ENCODE measurements around the gene NEDD4L.

Gene NEDD4L

DNA sequence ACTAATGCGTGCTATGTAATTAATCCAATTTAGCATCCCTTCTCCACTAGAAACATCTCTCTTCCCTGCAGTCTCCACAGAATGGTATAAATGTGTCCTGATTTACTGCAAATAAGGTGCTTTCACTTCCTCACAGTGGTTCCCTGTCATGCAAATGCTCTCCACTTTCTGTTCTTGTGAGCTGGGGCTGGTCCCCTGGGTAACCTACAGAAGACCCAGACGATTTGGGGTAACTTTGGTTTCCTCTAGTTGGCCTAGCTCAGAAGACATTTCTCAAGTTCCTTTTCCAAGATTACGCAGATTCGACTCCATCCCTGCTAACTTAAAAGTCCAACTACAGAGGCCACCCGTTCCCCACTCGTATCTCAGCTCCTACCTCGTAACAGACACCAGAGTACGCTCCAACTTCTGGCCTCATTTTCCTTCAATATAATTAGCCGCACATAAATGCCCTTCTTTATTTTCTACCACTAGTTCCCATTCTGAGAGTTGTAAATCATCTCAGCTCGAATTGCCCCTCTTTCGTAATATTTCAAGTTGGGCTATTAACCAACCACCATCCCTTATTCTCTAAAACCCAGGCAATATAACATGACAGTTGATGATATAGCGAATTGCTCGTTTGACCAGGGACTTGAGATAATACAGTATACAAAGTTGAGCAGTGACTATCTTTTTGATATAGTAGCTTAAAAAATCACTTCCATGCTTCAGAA, 28.8 kb upstream of the NEDD4L start:
- no peak overlapping the region for H3K23ac ChIP-seq (ENCODE audit: low read depth, low read length, poor library complexity)
- peaks cover 0 to 2% of the 10 kb centered on the region in 2 donors for H3K9me3 ChIP-seq (replicated peaks in 1 of 2; ENCODE audit: control insufficient read depth in 2 of 2, insufficient read depth in 1 of 2, low read depth in 1 of 2, low read length in 2 of 2)
- no peaks in the 10 kb centered on the region for H3K36me3 ChIP-seq (replicated peaks in 1 of 2; ENCODE audit: control insufficient read depth in 2 of 2, insufficient read depth in 2 of 2, low read length in 2 of 2)
- no CpG with 5 or more reads among the region's 13 CpGs for WGBS, 2 donors (ENCODE audit: extremely low coverage in 2 of 2, insufficient read length in 2 of 2, insufficient replicate concordance in 1 of 2)
- no peak overlapping the region for H3K18ac ChIP-seq (ENCODE audit: low read length)
- no peak overlapping the region for H3K9ac ChIP-seq (ENCODE audit: low read depth, low read length, poor library complexity)
- no peak overlapping the region for H3K27ac ChIP-seq (replicated peaks; ENCODE audit: low read length)
- H2AK5ac ChIP-seq (ENCODE audit: low read depth, low read length) = no peak overlapping the region
- no peak overlapping the region for H2AFZ ChIP-seq (ENCODE audit: low read length)
- H4K91ac ChIP-seq (ENCODE audit: low read depth, low read length, poor library complexity) = no peak overlapping the region
- H2BK15ac ChIP-seq (ENCODE audit: low read length) = no peak overlapping the region
- H3K4me3 ChIP-seq (ENCODE audit: low read length in 2 of 2) = no peak overlapping the region
- H3K4ac ChIP-seq (ENCODE audit: low read length) = no peak overlapping the region
- no peak overlapping the region for H4K8ac ChIP-seq (ENCODE audit: low read depth, low read length)
- DNase-seq (ENCODE audit: low spot score) = no peak
- H3K4me1 ChIP-seq (ENCODE audit: control insufficient read depth in 2 of 2, insufficient read depth in 1 of 2, low read depth in 1 of 2, low read length in 2 of 2) = no peaks in the 10 kb centered on the region
- no peak overlapping the region for H3K4me2 ChIP-seq (ENCODE audit: insufficient read depth, low read length, poor library complexity, severe bottlenecking)
- H3K27me3 ChIP-seq (ENCODE audit: control insufficient read depth in 3 of 3, insufficient read depth in 3 of 3, low read depth in 1 of 3, low read length in 3 of 3) = peaks cover 0 to 13% (median 0%) of the 10 kb centered on the region in 3 experiments
- no peaks in the 10 kb centered on the region for H3K79me1 ChIP-seq (ENCODE audit: low read depth, low read length)
- no peak overlapping the region for H2BK12ac ChIP-seq (ENCODE audit: low read length)
- no peak overlapping the region for H2BK120ac ChIP-seq (ENCODE audit: low read depth, low read length)
- H3K14ac ChIP-seq (ENCODE audit: low read length) = no peak overlapping the region
- no peak overlapping the region for H2BK5ac ChIP-seq (ENCODE audit: low read length)

DNA sequence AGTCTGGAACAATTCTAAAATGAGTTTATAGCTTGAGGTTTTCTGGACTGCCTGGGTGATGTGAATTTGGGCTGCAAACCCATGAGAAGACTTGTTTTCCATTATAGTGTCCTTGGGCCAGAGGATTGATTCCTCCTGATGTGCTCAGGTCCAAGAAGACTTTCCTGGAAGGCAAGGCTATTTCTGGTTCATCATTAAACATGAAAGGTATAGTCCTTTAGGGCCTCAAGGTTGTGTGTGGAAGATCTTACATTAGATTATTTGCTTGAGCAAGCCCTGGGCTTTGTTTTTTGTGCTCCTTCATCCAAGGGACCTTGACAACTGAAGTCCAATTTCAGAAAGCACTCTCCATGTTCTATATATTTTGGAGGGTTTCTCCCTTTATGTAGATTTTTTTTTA, 26.8 kb upstream of the NEDD4L start:
- Histone ChIP-seq H3K4me2 (ENCODE audit: insufficient read depth, low read length, poor library complexity, severe bottlenecking) (no peak overlapping the region), H2BK5ac (ENCODE audit: low read length) (no peak overlapping the region), H3K18ac (ENCODE audit: low read length) (no peak overlapping the region), H3K27ac (replicated peaks; ENCODE audit: low read length) (no peak overlapping the region), H2BK12ac (ENCODE audit: low read length) (no peak overlapping the region), H4K91ac (ENCODE audit: low read depth, low read length, poor library complexity) (no peak overlapping the region), H2BK15ac (ENCODE audit: low read length) (no peak overlapping the region), H3K79me1 (ENCODE audit: low read depth, low read length) (no peaks in the 10 kb centered on the region), H3K4ac (ENCODE audit: low read length) (no peak overlapping the region), H2BK120ac (ENCODE audit: low read depth, low read length) (no peak overlapping the region), H2AK5ac (ENCODE audit: low read depth, low read length) (no peak overlapping the region), H3K9ac (ENCODE audit: low read depth, low read length, poor library complexity) (no peak overlapping the region), H3K36me3 (replicated peaks in 1 of 2; ENCODE audit: control insufficient read depth in 2 of 2, insufficient read depth in 2 of 2, low read length in 2 of 2) (no peaks in the 10 kb centered on the region), H2AFZ (ENCODE audit: low read length) (no peak overlapping the region), H4K8ac (ENCODE audit: low read depth, low read length) (no peak overlapping the region), H3K27me3 (ENCODE audit: control insufficient read depth in 3 of 3, insufficient read depth in 3 of 3, low read depth in 1 of 3, low read length in 3 of 3) (peaks cover 0 to 11% (median 0%) of the 10 kb centered on the region in 3 experiments), H3K4me3 (ENCODE audit: low read length in 2 of 2) (no peak overlapping the region), H3K23ac (ENCODE audit: low read depth, low read length, poor library complexity) (no peak overlapping the region), H3K4me1 (ENCODE audit: control insufficient read depth in 2 of 2, insufficient read depth in 1 of 2, low read depth in 1 of 2, low read length in 2 of 2) (no peaks in the 10 kb centered on the region), H3K9me3 (replicated peaks in 1 of 2; ENCODE audit: control insufficient read depth in 2 of 2, insufficient read depth in 1 of 2, low read depth in 1 of 2, low read length in 2 of 2) (peaks cover 0 to 2% of the 10 kb centered on the region in 2 donors), H3K14ac (ENCODE audit: low read length) (no peak overlapping the region)
- no peak for DNase-seq (ENCODE audit: low spot score)

DNA sequence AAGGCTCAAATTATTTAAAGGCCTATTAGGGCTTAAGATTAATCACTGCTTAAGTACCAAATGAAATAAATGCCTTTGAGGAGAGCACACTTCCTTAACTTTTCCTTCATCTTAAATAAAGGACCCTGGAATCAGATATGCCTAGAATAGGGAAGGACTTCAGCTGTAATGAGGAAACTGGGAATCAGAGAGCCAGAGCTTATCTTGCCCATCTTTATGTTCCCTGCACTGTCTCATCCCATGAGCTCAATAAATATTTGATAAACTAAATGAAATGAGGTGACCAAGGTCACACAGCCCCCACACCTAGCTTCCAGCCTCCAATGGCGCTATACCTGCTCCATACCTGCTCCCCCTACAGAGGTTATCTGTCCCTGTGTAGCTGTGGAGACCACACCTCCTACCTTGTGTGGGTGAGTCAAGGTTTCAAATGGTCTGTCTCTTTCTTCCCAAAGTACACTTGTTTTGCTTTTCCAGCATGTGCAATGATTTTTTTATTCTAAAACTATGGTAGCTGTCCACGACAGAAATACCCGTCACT, 23.4 kb upstream of the NEDD4L start:
- no peak overlapping the region for H3K14ac ChIP-seq (ENCODE audit: low read length)
- no peak overlapping the region for H2BK12ac ChIP-seq (ENCODE audit: low read length)
- H3K9me3 ChIP-seq (replicated peaks in 1 of 2; ENCODE audit: control insufficient read depth in 2 of 2, insufficient read depth in 1 of 2, low read depth in 1 of 2, low read length in 2 of 2) = peaks cover 0 to 2% of the 10 kb centered on the region in 2 donors
- H2BK120ac ChIP-seq (ENCODE audit: low read depth, low read length) = no peak overlapping the region
- WGBS, 2 donors (ENCODE audit: extremely low coverage in 2 of 2, insufficient read length in 2 of 2, insufficient replicate concordance in 1 of 2) = no CpG with 5 or more reads among the region's 3 CpGs
- no peaks in the 10 kb centered on the region for H3K79me1 ChIP-seq (ENCODE audit: low read depth, low read length)
- no peaks in the 10 kb centered on the region for H3K36me3 ChIP-seq (replicated peaks in 1 of 2; ENCODE audit: control insufficient read depth in 2 of 2, insufficient read depth in 2 of 2, low read length in 2 of 2)
- H3K4me1 ChIP-seq (ENCODE audit: control insufficient read depth in 2 of 2, insufficient read depth in 1 of 2, low read depth in 1 of 2, low read length in 2 of 2) = peaks cover 0 to 5% of the 10 kb centered on the region in 2 donors
- no peak overlapping the region for H3K4me2 ChIP-seq (ENCODE audit: insufficient read depth, low read length, poor library complexity, severe bottlenecking)
- no peak overlapping the region for H3K4me3 ChIP-seq (ENCODE audit: low read length in 2 of 2)
- no peak overlapping the region for H2BK15ac ChIP-seq (ENCODE audit: low read length)
- no peak overlapping the region for H3K9ac ChIP-seq (ENCODE audit: low read depth, low read length, poor library complexity)
- H2BK5ac ChIP-seq (ENCODE audit: low read length) = no peak overlapping the region
- no peak overlapping the region for H3K27ac ChIP-seq (replicated peaks; ENCODE audit: low read length)
- H3K27me3 ChIP-seq (ENCODE audit: control insufficient read depth in 3 of 3, insufficient read depth in 3 of 3, low read depth in 1 of 3, low read length in 3 of 3) = peaks cover 0 to 10% (median 0%) of the 10 kb centered on the region in 3 experiments
- DNase-seq (ENCODE audit: low spot score) = no peak
- H4K91ac ChIP-seq (ENCODE audit: low read depth, low read length, poor library complexity) = no peak overlapping the region
- no peak overlapping the region for H2AK5ac ChIP-seq (ENCODE audit: low read depth, low read length)
- H3K18ac ChIP-seq (ENCODE audit: low read length) = no peak overlapping the region
- H3K4ac ChIP-seq (ENCODE audit: low read length) = no peak overlapping the region
- H4K8ac ChIP-seq (ENCODE audit: low read depth, low read length) = no peak overlapping the region
- H3K23ac ChIP-seq (ENCODE audit: low read depth, low read length, poor library complexity) = no peak overlapping the region
- H2AFZ ChIP-seq (ENCODE audit: low read length) = no peak overlapping the region

DNA sequence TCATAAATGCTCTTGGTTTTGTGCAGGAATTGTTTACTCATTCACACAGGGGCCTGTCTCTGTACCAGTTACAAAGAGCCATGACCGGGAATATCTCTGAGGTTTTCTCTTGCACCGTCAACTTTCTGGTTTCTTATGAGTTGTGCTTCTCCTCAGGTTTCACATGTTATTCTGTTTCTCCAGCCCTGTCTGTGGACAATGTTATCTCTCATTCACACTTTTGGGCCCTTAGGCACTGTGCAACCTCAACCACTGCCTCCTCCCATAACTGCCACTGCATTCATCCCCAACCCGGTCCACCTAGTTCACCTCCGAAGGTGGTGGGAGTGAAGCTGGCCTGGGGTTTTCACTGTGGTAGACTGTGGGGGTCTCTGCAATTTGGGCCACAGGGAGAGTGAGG, 22.5 kb upstream of the NEDD4L start:
- no peak overlapping the region for H3K14ac ChIP-seq (ENCODE audit: low read length)
- no peaks in the 10 kb centered on the region for H3K9me3 ChIP-seq (replicated peaks in 1 of 2; ENCODE audit: control insufficient read depth in 2 of 2, insufficient read depth in 1 of 2, low read depth in 1 of 2, low read length in 2 of 2)
- H3K27me3 ChIP-seq (ENCODE audit: control insufficient read depth in 3 of 3, insufficient read depth in 3 of 3, low read depth in 1 of 3, low read length in 3 of 3) = peaks cover 0 to 16% (median 0%) of the 10 kb centered on the region in 3 experiments
- H2BK120ac ChIP-seq (ENCODE audit: low read depth, low read length) = no peak overlapping the region
- H2BK5ac ChIP-seq (ENCODE audit: low read length) = no peak overlapping the region
- no CpG with 5 or more reads among the region's 4 CpGs for WGBS, 2 donors (ENCODE audit: extremely low coverage in 2 of 2, insufficient read length in 2 of 2, insufficient replicate concordance in 1 of 2)
- H3K36me3 ChIP-seq (replicated peaks in 1 of 2; ENCODE audit: control insufficient read depth in 2 of 2, insufficient read depth in 2 of 2, low read length in 2 of 2) = no peaks in the 10 kb centered on the region
- no peak overlapping the region for H3K4me3 ChIP-seq (ENCODE audit: low read length in 2 of 2)
- H3K9ac ChIP-seq (ENCODE audit: low read depth, low read length, poor library complexity) = no peak overlapping the region
- no peak for DNase-seq (ENCODE audit: low spot score)
- H4K91ac ChIP-seq (ENCODE audit: low read depth, low read length, poor library complexity) = no peak overlapping the region
- no peak overlapping the region for H3K4me2 ChIP-seq (ENCODE audit: insufficient read depth, low read length, poor library complexity, severe bottlenecking)
- H3K23ac ChIP-seq (ENCODE audit: low read depth, low read length, poor library complexity) = no peak overlapping the region
- no peak overlapping the region for H2AK5ac ChIP-seq (ENCODE audit: low read depth, low read length)
- no peaks in the 10 kb centered on the region for H3K79me1 ChIP-seq (ENCODE audit: low read depth, low read length)
- no peak overlapping the region for H4K8ac ChIP-seq (ENCODE audit: low read depth, low read length)
- H2BK15ac ChIP-seq (ENCODE audit: low read length) = no peak overlapping the region
- no peak overlapping the region for H3K4ac ChIP-seq (ENCODE audit: low read length)
- no peak overlapping the region for H2AFZ ChIP-seq (ENCODE audit: low read length)
- peaks cover 0 to 5% of the 10 kb centered on the region in 2 donors for H3K4me1 ChIP-seq (ENCODE audit: control insufficient read depth in 2 of 2, insufficient read depth in 1 of 2, low read depth in 1 of 2, low read length in 2 of 2)
- H3K18ac ChIP-seq (ENCODE audit: low read length) = no peak overlapping the region
- no peak overlapping the region for H2BK12ac ChIP-seq (ENCODE audit: low read length)
- no peak overlapping the region for H3K27ac ChIP-seq (replicated peaks; ENCODE audit: low read length)

Data from neuronal stem cell (in vitro differentiated cells).